Thyroid gland (tissue), 4 donors: Measurements from ENCODE around the gene SEC23IP.

Experiments
- CTCF ChIP-seq, 6 experiments: fragments of 200-600 bp in 3 of 6; fragments of 450-650 bp in 3 of 6; sonication (generic) in 3 of 6; IDR thresholded peaks; one replicate each; pipeline ENCODE4 v1.5.1; 2016 to 2019; ENCODE audit warnings: antibody characterized with exemption in 6 of 6, mild to moderate bottlenecking in 2 of 6, inconsistent platforms in 1 of 6, moderate library complexity in 1 of 6
- POLR2A ChIP-seq, 2 donors: fragments of 450-650 bp; IDR thresholded peaks; one replicate each; pipeline ENCODE4 v1.6.1; 2017; ENCODE audit warnings: antibody characterized with exemption in 2 of 2, mild to moderate bottlenecking in 2 of 2, moderate library complexity in 1 of 2

GRCh38 chr10:119945805-119946204 lies 53.3 kb downstream of the SEC23IP start:
- TF ChIP-seq CTCF (IDR thresholded peaks at IDR 0.05) (no peak), POLR2A (IDR thresholded peaks at IDR 0.05) (no peak)
